ENCODE results near the gene C16orf90.

- TF ChIP-seq, protein P1, sequence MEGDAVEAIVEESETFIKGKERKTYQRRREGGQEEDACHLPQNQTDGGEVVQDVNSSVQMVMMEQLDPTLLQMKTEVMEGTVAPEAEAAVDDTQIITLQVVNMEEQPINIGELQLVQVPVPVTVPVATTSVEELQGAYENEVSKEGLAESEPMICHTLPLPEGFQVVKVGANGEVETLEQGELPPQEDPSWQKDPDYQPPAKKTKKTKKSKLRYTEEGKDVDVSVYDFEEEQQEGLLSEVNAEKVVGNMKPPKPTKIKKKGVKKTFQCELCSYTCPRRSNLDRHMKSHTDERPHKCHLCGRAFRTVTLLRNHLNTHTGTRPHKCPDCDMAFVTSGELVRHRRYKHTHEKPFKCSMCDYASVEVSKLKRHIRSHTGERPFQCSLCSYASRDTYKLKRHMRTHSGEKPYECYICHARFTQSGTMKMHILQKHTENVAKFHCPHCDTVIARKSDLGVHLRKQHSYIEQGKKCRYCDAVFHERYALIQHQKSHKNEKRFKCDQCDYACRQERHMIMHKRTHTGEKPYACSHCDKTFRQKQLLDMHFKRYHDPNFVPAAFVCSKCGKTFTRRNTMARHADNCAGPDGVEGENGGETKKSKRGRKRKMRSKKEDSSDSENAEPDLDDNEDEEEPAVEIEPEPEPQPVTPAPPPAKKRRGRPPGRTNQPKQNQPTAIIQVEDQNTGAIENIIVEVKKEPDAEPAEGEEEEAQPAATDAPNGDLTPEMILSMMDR (IDR thresholded peaks at IDR 0.05; ENCODE audit: insufficient read depth, low read length, poor library complexity, severe bottlenecking) = no peak
- no peak for TF ChIP-seq EZH2phosphoT487 (conservative IDR thresholded peaks at IDR 0.05; ENCODE audit: low read length)
Measured at GRCh38 chr16:3495176-3495575, at the start of gene C16orf90.
